ENCODE measurements around the gene RAX.

The RAX gene

DNA sequence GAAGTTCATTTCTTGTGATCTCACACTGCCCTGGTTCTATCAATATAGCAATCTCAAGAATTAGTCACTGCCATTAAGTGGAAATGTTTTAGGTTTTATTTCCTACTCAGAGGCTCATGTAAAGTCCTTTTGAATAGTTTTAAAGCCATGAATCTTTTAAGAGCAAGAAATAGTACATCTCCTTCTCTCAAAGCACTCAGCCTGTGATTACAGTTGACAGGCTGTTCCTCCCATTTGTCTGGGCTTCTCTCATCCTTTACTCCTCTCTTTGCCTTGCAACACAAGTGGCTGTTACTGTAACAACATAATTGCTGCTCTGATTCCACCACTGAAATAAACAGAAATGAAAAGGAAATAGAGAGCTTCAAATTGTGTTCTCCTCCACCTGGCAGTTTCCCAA, 34.9 kb downstream of the RAX start:
- DNase-seq, result no peak

DNA sequence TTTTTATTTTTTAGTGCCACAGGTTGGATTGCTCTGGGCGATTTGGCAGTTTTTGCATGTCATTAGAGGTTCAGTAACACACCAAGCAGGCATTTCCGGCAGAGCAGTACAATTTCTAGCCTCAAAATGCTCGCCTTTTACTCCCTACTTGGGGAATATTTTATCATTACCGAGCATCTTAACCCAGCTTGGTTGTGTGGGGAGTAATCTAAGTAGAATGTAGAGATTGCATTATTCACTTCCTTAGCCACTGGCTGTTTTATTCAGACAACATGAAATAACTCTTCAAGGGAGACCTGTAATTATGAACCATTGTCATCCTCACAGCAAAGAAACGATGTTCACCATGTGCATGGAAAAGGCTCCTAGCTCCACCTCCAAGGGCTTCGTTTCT, 40.2 kb downstream of the RAX start:
- DNase-seq, result no peak

DNA sequence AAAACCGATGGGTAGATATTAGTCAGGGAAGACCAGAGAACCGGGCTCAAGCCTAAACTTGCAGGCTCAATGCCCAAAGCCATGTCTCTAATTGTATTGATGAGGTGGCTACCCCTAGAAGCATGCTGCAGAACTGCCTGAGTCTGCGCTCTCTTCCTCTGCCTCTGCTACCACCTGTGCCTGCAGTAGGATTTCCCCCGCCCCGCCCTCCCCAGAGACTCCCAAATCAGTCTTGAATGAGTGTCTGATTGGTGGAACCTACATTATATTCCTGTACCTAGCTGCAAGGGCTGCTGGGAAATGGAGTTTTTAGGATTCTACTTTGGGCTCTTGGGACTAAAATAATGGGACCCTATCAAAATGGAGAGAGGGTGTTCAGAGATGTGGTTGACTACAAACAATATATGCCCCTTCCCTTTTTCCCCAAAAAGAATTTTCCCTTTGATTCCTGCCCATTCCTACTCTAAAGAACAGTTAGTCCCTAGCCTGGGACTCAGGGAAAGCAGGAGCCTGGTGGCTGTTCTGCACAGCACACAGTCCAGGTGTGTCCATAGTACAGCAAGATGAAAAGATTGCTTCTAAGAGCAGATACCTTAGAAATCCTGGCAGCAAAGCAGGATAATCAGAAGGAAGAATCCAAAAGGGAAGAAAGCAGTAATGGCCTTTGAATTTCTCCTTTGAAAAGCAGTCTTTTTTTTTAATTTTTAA, 40.8 kb downstream of the RAX start:
- no peak for DNase-seq

DNA sequence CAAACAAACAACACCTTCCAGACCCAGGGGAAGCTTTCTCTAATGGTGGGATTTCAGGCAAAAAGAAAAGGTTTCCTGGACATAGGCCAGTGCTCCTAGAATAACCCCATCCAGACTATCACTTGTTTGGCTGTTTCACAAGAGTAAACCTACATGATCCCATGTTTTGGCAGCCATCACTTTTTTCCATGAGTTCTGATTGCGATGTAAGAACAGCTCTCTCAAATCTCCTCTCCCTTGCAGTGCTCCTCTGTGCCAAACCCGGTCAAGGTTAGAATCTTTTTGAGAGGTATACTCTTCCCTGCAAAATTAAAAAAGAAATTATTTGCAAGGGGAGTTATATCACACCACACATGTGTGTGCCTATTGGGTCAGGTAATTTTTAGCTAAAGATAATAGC, 41.4 kb downstream of the RAX start:
- no peak for DNase-seq

DNA sequence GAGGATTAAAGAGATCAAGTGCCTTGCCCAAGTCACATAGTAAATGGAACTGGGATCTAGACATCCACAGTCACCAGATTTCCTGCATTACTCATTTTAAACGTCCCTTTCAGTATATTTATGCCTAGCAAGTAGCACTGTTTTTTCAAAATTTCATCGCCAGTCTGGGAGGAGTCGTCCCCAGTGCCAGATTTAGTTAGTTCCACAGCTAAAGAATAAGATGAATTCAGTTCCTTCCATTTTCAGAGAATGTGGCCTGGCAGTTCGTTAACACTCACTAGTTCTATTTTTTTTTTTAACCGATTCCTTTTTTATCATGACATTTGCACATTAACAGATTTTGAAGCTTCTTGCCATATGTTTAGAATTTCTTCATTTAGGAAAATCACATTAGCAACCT, 42.1 kb downstream of the RAX start:
- DNase-seq, result no peak

DNA sequence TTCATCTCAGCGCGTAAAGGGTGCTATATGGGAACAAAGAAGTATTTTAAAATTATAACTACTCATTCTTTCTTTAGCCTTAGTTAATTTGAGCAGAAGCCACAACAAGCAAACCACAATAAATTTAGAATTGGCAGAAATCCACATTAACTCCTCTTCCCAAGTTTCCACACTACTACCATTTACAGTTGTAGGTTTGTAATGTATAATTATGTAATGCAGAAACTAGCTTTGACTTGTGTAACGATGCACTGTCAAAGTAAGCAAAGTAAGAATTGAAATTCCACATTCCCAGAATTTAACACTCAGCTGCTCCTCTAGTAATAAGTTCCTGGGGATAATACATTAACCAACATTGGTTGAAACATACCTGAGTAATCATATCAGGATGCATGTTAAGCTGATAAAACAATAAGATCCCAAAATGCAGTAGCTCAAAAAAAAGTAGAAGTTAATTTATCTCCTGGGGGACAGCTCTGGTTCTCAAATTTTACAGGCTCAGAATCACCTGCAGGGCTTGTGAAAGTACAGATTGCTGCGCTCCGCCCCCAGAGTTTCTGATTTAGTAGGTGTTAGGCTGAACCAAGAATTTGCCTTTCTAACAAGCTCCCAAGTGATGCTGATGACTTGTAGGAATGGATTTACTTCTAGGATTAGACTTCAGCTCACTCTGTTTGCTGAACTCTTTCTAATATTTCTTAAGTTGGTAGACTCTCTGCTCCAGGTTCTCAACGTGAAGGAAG, 43.4 kb downstream of the RAX start:
- DNase-seq, result no peak

DNA sequence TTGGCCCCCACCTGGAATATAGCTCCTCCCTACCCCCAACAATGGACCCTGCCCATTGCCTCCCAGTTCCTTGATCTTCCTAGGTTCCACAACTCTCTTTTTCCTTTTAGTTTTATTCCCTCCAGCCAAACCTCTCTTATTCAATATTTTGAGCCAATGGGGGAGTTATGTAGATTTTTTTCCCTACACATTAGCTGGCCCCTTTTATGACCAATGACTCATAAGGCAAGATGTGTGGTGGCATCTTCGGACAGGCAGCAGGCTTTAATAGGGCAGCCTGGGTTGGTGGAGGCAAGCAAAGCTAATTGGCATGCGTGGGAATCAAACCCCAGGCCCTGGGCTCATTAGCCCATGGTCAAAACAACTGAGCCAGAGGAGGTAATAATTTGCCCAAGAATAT, 44.1 kb downstream of the RAX start:
- DNase-seq, result no peak

DNA sequence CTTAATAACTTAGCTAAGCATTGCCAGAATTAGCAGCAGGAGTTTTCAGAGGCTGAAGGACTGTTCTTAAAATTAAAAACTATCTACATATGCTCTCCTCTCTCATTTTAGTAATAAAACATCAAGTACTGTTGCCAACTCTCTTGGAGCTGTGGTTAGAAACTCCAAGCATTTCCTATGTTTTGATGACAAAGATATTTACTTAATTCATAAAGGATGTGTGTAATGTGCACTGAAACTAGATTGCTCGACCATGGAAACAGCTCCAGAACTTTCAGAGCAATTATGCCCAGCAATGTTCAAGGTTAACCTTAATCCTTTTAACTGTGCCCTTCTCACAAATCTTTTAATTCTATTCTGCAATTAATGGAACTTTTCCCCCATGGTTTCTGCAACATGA, 44.9 kb downstream of the RAX start:
- no peak for DNase-seq

DNA sequence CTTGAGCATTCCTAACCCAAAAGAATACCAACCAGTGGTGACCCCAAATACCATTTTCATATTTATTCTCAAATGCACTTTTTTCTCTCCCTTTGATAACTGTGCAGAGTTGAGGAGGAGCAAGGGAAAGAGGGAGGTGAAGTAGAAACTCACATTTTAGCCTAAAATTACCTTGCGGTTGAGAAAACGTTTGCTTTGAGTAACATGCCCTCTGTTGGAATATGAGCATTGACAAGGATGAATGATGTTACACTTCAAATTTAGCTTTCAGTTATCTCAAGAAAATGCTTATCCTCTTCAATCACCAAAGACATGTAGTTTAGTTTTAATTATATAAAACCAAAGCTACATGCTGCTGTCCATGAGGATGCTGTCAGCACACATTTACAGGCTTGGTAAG, 50.9 kb downstream of the RAX start:
- DNase-seq, result no peak

DNA sequence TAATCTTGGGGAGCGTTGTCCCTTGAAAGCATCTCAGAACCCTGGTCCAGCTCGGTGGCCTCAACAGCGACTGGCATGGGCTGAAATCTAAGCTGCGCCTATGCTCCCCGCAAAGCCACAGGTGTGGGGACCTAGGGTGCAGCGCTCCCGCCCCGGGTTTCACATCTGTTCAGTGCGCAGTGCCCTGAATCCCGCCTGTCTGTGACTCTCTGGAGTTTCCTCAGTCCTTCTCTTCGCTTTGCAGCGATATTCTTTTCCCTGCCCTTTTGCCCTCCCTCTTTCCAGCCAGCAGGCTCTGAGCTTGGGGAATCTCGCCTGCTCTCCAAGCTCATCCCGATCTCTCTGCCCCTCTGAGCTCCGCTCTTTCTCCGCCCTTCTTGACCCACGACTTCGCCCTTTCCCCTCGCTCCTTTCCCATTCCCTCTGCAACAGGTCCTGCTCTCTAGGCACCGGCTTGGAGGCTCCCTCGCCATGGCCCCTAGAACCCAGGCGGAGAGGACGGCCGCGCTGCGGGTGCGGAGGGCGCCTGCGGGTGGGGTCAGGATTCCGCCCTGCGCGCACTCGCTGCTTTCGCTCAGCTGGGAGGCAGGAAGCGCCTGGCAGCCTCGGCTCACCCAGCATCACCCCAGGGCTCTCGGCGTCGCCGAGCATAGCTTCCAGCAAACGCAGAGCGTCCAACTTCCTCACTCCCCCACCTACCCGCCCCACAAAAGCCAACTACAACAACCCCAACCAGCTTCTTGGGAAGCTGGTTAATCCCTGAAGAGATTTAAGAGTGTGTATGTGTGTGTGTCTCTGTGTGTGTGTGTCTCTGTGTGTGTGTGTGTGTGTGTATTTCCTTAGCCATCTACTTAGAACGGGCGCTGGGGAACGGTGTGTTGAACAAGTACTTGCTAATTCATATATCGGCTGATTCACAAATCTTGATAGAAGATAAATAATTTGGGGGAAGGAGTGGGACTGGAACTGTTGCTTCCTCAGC, 52.2 kb downstream of the RAX start:
- DNase-seq, result no peak

DNA sequence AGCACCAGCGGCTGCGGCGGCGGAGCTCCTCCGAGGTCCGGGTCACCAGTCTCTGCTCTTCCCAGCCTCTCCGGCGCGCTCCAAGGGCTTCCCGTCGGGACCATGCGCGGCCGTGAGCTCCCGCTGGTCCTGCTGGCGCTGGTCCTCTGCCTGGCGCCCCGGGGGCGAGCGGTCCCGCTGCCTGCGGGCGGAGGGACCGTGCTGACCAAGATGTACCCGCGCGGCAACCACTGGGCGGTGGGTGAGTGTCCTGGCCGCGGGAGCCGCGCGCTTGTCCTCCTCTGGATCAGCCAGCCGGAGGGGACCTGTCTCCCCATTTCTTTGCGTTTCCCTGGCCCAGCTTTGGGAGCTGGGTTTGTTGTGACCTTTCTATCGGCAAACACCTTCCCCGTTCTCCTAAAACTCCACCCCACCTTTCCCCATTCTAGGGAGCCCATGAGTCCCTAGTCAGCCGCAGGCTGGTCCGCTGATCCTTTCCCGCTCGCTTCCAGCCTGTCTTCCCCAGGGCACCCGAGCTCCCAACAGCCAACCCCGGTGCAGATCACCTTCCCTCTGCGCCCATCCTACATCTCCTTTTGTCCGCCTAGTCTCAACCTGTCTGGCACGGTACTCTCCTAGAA, 53.0 kb downstream of the RAX start:
- DNase-seq, result no peak

DNA sequence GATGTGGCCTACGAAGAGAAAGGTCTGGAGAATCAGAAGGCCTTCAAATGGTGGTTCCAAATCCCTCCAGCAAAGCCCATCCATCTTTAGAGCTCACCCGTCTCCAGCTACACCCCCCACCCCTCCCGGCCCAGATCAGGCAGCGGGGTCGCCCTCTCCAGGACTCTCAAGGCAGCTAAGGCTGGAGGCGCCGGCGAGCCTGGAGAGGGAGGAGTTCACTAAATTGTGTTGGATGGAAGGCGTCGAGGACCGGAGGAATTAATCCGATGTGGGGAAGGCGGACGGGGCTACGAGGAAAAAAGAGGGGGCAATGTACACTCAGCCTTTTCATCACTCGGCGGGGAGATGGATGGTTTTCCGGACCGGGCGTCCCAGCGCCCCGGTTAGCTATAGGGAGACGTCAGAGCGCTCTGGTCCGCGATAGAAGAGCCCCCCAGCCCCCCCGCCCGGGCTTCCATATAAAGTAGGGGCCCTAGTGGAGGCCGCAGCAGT, 53.5 kb downstream of the RAX start, which contains the start of gene GRP:
Gene GRP (plus strand): TSS at position 487 of the 492 bp plus-strand sequence. CDS start 108 bp downstream, outside the sequence.
- DNase-seq, result no peak

DNA sequence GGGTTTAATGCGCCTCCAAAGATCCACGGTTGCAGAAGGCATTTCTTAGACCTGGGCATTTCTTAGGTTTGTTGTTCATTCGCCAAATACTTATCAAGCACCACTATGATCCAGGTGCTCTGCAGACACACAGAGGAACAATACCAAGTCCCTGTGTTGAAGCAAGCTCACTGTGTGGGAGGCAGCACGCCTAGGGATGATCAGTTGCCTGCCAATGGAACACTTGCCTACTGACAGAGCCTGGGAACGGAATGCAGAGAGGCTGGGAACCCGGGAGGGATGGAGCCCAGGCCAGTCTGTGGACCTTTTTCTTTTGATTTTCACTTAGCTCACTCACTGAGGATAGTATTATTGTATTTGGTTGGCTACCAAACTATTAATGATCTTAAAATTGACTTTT, 55.2 kb downstream of the RAX start:
- no peak for DNase-seq

Measured in HCEC 1CT (cell line).